HG03159 (cell line): ENCODE results near the gene ZNF675.
A peak's percentile ranks its signal among the peaks of the same experiment; 100 is the strongest.
"Not testable (repeated sequence)": the region's sequence is repeated elsewhere in the genome, so short reads cannot be mapped to it uniquely, and the experiment has no call there.

Source experiments
- ATAC-seq: cut with Tn5 transposase; IDR thresholded peaks from one replicate; pipeline ENCODE4 v1.9.1; 2021; ENCODE audit warnings: mild to moderate bottlenecking, moderate library complexity; ENCODE audit not compliant: unreplicated experiment

The ZNF675 gene

GRCh38 chr19:23686621-23687423, at the start of gene ZNF675:
Gene ZNF675, minus strand, starts transcription at chr19:23687212. Its CDS starts 179 bp downstream, at chr19:23687033.
- ATAC-seq = peak; percentile 89

DNA sequence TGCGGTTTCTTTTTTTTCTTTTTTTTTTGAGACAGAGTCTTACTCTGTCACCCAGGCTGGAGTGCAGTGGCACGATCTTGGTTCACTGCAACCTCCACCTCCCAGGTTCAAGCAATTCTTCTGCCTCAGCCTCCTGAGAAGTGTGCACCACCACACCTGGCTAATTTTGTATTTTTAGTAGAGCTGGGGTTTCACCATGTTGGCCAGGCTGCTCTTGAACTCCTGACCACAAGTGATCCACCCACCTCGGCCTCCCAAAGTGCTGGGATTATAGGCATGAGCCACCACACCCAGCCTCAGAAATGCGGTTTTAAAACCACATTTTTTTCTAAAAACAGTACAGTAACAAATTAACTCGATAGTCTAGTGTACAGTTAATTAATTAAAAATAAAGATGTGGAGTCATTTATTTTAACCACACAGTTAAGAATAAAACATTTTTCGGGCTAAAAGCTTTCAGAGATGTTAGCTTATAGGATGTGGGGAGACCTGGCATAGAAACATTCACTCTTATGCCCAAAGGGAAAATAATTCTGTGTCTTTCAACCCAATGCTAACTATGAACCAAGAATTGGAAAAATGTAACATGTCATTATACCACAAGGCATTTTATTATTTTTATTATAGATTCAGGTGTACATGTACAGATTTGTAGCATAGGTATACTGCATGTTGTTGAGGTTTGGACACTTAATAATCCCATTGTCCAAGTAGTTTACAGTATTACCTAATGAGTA, 43.9 kb upstream of the ZNF675 start:
- not testable (repeated sequence) for ATAC-seq

- ATAC-seq = not testable (repeated sequence)
These were observed 37.1 kb upstream of the ZNF675 start for GRCh38 chr19:23724161-23724560.

- no peak for ATAC-seq
These were observed 31.8 kb upstream of the ZNF675 start for GRCh38 chr19:23718802-23719201.

GRCh38 chr19:23716792-23717191, 29.8 kb upstream of the ZNF675 start:
- no peak for ATAC-seq

GRCh38 chr19:23709347-23709746, 22.3 kb upstream of the ZNF675 start:
- no peak for ATAC-seq

- ATAC-seq = no peak
These were observed 19.6 kb upstream of the ZNF675 start for GRCh38 chr19:23706657-23707056.

DNA sequence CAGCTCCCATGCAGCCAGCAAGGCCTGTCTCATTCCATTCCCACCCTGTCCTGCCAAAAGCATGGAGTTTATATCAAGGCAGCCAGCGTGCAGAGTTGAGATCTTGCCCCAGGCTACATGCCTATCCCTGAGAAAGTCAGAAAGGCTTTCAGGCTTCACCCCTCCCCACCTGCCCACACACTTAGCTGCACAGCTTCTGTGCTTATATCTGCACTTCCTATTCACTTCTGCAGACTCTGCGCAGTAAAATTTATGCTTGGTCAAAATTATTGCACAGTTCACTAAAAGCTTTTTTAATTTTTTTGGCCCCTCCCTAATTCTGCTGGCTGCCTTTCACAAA, 12.5 kb upstream of the ZNF675 start:
- ATAC-seq = no peak

GRCh38 chr19:23698711-23699520, 11.9 kb upstream of the ZNF675 start:
- ATAC-seq = no peak

GRCh38 chr19:23692937-23693336, 5.9 kb upstream of the ZNF675 start:
- ATAC-seq = not testable (repeated sequence)

- no peak for ATAC-seq
These were observed 13.9 kb downstream of the ZNF675 start for GRCh38 chr19:23673132-23673531.

GRCh38 chr19:23668606-23669005, 18.4 kb downstream of the ZNF675 start:
- ATAC-seq = not testable (repeated sequence)

- no peak for ATAC-seq
These were observed 21.2 kb downstream of the ZNF675 start for GRCh38 chr19:23665651-23666410.

DNA sequence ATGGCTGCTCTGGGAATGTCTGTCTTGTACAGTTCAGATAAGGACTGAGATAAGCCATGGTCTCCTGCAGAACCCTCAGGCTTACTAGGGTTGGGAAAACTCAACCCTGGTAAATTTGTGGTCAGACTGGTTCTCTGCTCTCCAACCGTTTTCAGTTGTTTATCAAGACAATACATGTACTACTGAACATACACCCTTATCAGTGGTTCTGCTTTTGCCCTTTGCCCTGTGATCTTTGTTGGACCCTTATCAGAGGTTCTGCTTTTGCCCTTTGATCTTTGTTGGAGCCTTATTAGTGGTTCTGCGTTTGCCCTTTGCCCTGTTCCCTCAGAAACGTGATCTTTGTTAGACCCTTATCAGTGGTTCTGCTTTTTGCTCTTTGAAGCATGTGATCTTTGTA, 37.2 kb downstream of the ZNF675 start:
- ATAC-seq = not testable (repeated sequence)
